OCI-LY7 (cell line): ENCODE measurements around the gene NDN. TPM values are rescaled to one million over a fixed set of nuclear protein-coding genes. Genes with fewer than 3 reads are reported as not detected.

Experiments
- BruUV-seq: library from RNA; stranded (reverse); fragments of 400-500 nt; replicated peaks from 2 replicates; lab custom pipeline; 2021; lab: Mats Ljungman, UMichigan
- CTCF ChIA-PET: fragments of 300-600 bp; sonication (Branson Sonifier 250); formaldehyde crosslinking; loops from one replicate; lab custom pipeline; 2022; ENCODE audit warnings: antibody characterized with exemption; ENCODE audit not compliant: unreplicated experiment; lab: Charles Lee
- POLR2A ChIA-PET: fragments of 300-600 bp; sonication (Branson Sonifier 250); formaldehyde crosslinking; loops from one replicate; lab custom pipeline; 2022; ENCODE audit warnings: antibody characterized with exemption; lab: Charles Lee
- DNase-seq: peaks from one replicate; pipeline ENCODE4 v3.0.0-alpha.2; 2015; ENCODE audit warnings: low spot score
- H2AFZ ChIP-seq: fragments of 200-600 bp; sonication (generic), shearing (Covaris generic); 2 replicates; pipeline ENCODE4 v1.6.1; 2014; ENCODE audit warnings: mild to moderate bottlenecking, antibody characterized with exemption, low read length, moderate library complexity
- H3K27ac ChIP-seq: fragments of 200-600 bp; sonication (generic); 2 replicates; pipeline ENCODE4 v1.5.1; 2014; ENCODE audit warnings: mixed run types, low read depth, mild to moderate bottlenecking, moderate library complexity, low read length, inconsistent platforms; ENCODE audit not compliant: poor library complexity, severe bottlenecking
- H3K36me3 ChIP-seq: fragments of 200-600 bp; sonication (generic); 2 replicates; pipeline ENCODE4 v1.6.1; 2014; ENCODE audit warnings: mild to moderate bottlenecking, antibody characterized with exemption, low read length, moderate library complexity, mixed read lengths; ENCODE audit not compliant: insufficient read depth
- H3K4me1 ChIP-seq: fragments of 200-600 bp; sonication (generic); 2 replicates; pipeline ENCODE4 v1.5.1; 2014; ENCODE audit warnings: mild to moderate bottlenecking, low read length; ENCODE audit not compliant: insufficient read depth, poor library complexity, severe bottlenecking
- H3K4me2 ChIP-seq: fragments of 200-600 bp; sonication (generic); 2 replicates; pipeline ENCODE4 v1.6.1; 2014; ENCODE audit warnings: mild to moderate bottlenecking, low read length
- H3K4me3 ChIP-seq: fragments of 200-600 bp; sonication (generic); 2 replicates; pipeline ENCODE4 v1.5.1; 2014; ENCODE audit warnings: mild to moderate bottlenecking, low read depth, low read length; ENCODE audit not compliant: poor library complexity, severe bottlenecking
- H3K79me2 ChIP-seq: fragments of 200-600 bp; sonication (generic); 2 replicates; pipeline ENCODE4 v1.6.1; 2016; ENCODE audit warnings: low read depth, mild to moderate bottlenecking, low read length, moderate library complexity, mixed read lengths; ENCODE audit not compliant: insufficient read depth
- H3K9me2 ChIP-seq: fragments of 200-600 bp; sonication (generic); 2 replicates; pipeline ENCODE4 v1.6.1; 2016; ENCODE audit warnings: mild to moderate bottlenecking, low read length, mixed read lengths; ENCODE audit not compliant: insufficient read depth
- H3K9me3 ChIP-seq: fragments of 200-600 bp; sonication (generic); 2 replicates; pipeline ENCODE4 v1.6.1; 2014; ENCODE audit warnings: mild to moderate bottlenecking, mixed run types, low read length, mixed read lengths
- H4K20me1 ChIP-seq: fragments of 200-600 bp; sonication (generic); 2 replicates; pipeline ENCODE4 v1.6.1; 2014; ENCODE audit warnings: mild to moderate bottlenecking, antibody characterized with exemption, low read length, moderate library complexity, mixed read lengths; ENCODE audit not compliant: insufficient read depth
- EZH2phosphoT487 ChIP-seq: fragments of 200-600 bp; sonication (generic); IDR thresholded peaks from 2 replicates; pipeline ENCODE4 v1.6.1; 2018; ENCODE audit warnings: low read depth, borderline replicate concordance, mild to moderate bottlenecking, mixed run types, antibody characterized with exemption, low read length, moderate library complexity, mixed read lengths
- intact Hi-C: fragments of 100-400 bp; cut with micrococcal nuclease; formaldehyde crosslinking; loops from one replicate; pipeline ENCODE4 v1.10.0; 2022; ENCODE audit not compliant: unreplicated experiment
- total RNA-seq, 2 experiments: library from RNA; depleted of rRNA in 1 of 2; stranded (reverse); fragments of >200 nt in 1 of 2; shearing (Covaris generic) in 1 of 2; gene quantifications; 2 replicates each; pipeline ENCODE4 v1.2.3, GENCODE V29; 2014 to 2022
- TF ChIP-seq, protein P1 (sequence below): fragments of 200-600 bp; sonication (generic); conservative IDR thresholded peaks from 2 replicates; pipeline ENCODE4 v1.5.1; 2014; ENCODE audit warnings: mild to moderate bottlenecking, antibody characterized with exemption, low read length, moderate library complexity, mixed read lengths

NDN gene
- total RNA-seq, 2 experiments from 2014 or later, result not detected

DNA sequence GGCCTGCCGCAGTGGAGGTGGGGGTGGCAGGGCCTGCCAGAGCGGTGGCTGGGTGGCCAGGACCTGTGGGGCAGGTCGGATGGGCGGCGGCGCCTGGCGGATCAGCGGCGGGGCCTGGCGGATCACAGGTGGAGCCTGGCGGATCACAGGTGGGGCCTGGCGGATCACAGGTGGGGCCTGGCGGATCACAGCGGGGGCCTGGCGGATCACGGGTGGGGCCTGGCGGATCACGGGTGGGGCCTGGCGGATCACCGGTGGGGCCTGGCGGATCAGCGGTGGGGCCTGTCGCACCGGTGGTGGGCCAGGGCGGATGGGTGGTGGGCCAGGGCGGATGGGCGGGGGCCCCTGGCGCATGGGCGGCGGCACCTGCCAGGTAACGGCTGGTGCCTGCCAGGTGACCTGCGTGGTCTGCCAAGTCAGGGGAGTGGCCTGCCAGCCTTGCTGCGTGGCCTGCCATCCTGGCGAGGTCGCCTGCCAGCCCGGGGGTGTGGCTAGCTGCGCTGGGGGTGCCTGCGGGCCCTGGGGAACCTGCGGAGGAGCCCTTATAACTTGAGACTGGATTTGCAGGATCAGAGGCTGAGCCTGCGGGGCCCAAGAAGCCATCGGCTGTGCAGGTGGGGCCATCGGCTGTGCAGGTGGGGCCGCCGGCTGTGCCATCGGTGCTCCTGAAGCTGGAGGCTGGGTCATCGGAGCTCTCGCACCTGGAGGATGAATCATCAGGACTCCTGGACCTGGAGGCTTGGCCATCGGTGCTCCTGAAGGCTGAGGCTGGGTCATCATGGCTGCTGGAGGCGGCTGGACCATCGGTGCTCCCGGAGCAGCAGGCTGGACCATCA, 40.7 kb downstream of the NDN start:
- Histone ChIP-seq H3K79me2 (no peaks in the 10 kb centered on the region), H3K36me3 (no peaks in the 10 kb centered on the region), H3K27ac (no peak overlapping the region), H4K20me1 (no peaks in the 10 kb centered on the region), H3K4me1 (no peaks in the 10 kb centered on the region), H3K4me3 (no peak overlapping the region), H3K4me2 (no peak overlapping the region), H2AFZ (no peak overlapping the region), H3K9me3 (no peaks in the 10 kb centered on the region), H3K9me2 (no peaks in the 10 kb centered on the region)
- no TSS peak for BruUV-seq
- ChIA-PET CTCF (no interaction called here), POLR2A (interaction anchor here (0.7 kb wide), 1 partner anchor 17 kb away, joined by 3 read pairs; no protein-coding TSS in a partner anchor)
- no peak for DNase-seq
- no peak for TF ChIP-seq EZH2phosphoT487
- TF ChIP-seq, protein P1, sequence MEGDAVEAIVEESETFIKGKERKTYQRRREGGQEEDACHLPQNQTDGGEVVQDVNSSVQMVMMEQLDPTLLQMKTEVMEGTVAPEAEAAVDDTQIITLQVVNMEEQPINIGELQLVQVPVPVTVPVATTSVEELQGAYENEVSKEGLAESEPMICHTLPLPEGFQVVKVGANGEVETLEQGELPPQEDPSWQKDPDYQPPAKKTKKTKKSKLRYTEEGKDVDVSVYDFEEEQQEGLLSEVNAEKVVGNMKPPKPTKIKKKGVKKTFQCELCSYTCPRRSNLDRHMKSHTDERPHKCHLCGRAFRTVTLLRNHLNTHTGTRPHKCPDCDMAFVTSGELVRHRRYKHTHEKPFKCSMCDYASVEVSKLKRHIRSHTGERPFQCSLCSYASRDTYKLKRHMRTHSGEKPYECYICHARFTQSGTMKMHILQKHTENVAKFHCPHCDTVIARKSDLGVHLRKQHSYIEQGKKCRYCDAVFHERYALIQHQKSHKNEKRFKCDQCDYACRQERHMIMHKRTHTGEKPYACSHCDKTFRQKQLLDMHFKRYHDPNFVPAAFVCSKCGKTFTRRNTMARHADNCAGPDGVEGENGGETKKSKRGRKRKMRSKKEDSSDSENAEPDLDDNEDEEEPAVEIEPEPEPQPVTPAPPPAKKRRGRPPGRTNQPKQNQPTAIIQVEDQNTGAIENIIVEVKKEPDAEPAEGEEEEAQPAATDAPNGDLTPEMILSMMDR, result no peak
- intact Hi-C loops, result loop anchor here (5.0 to 10.0 kb wide), 2 partner anchors 211 to 1198 kb away; no protein-coding TSS in a partner anchor

GRCh38 chr15:23645371-23646164, 41.5 kb downstream of the NDN start:
- Histone ChIP-seq H3K27ac (no peak overlapping the region), H4K20me1 (no peaks in the 10 kb centered on the region), H3K79me2 (no peaks in the 10 kb centered on the region), H3K4me2 (no peak overlapping the region), H3K9me2 (no peaks in the 10 kb centered on the region), H3K4me3 (no peak overlapping the region), H3K9me3 (no peaks in the 10 kb centered on the region), H3K4me1 (no peaks in the 10 kb centered on the region), H3K36me3 (no peaks in the 10 kb centered on the region), H2AFZ (no peak overlapping the region)
- CTCF ChIA-PET, result no interaction called here
- no TSS peak for BruUV-seq
- intact Hi-C loops, result loop anchor here (5.0 to 10.0 kb wide), 2 partner anchors 212 to 1199 kb away; no protein-coding TSS in a partner anchor
- TF ChIP-seq, protein P1, result no peak
- TF ChIP-seq EZH2phosphoT487, result no peak
- DNase-seq, result no peak
- POLR2A ChIA-PET, result no interaction called here
